ENCODE results near the gene NSMF.

Gene NSMF

GRCh38 chr9:137462986-137463930 is 4.1 kb upstream of the NSMF start:
- TF ChIP-seq CTCF (IDR thresholded peaks at IDR 0.05) (no peak), ZFX (IDR thresholded peaks at IDR 0.05; ENCODE audit: borderline replicate concordance) (no peak)
- H3K27ac ChIP-seq = no peak overlapping the region

GRCh38 chr9:137462396-137462985 is 3.4 kb upstream of the NSMF start:
- no peak for TF ChIP-seq ZFX (IDR thresholded peaks at IDR 0.05; ENCODE audit: borderline replicate concordance)
- no peak for TF ChIP-seq CTCF (IDR thresholded peaks at IDR 0.05)
- H3K27ac ChIP-seq = no peak overlapping the region

- no peak overlapping the region for H3K27ac ChIP-seq
Observed at GRCh38 chr9:137461663-137462395, 2.7 kb upstream of the NSMF start.

GRCh38 chr9:137461316-137461662 is 2.2 kb upstream of the NSMF start:
- H3K27ac ChIP-seq = no peak overlapping the region
- TF ChIP-seq ZFX (IDR thresholded peaks at IDR 0.05; ENCODE audit: borderline replicate concordance) = no peak
- no peak for TF ChIP-seq CTCF (IDR thresholded peaks at IDR 0.05)

More at GRCh38 chr9:137461663-137462395, 2.7 kb upstream of the NSMF start:
- no peak for TF ChIP-seq ZFX (IDR thresholded peaks at IDR 0.05; ENCODE audit: borderline replicate concordance)
- TF ChIP-seq CTCF (IDR thresholded peaks at IDR 0.05) = peak; percentile 33

GRCh38 chr9:137460363-137461315 is 1.5 kb upstream of the NSMF start:
- TF ChIP-seq ZFX (IDR thresholded peaks at IDR 0.05; ENCODE audit: borderline replicate concordance) (no peak), CTCF (IDR thresholded peaks at IDR 0.05) (no peak)
- H3K27ac ChIP-seq = no peak overlapping the region

- TF ChIP-seq ZFX (IDR thresholded peaks at IDR 0.05; ENCODE audit: borderline replicate concordance) = no peak
- H3K27ac ChIP-seq = peak overlapping the region; percentile 56; the same call in 1 of the 2 replicates
Observed at GRCh38 chr9:137459601-137460362, 648 bp upstream of the NSMF start.

Measured in 22Rv1 (cell line).